ENCODE data around the gene NGLY1.

Gene NGLY1

GRCh38 chr3:25782938-25783660, at the start of gene NGLY1:
Gene NGLY1, minus strand, starts transcription at chr3:25783443. Its CDS starts 53 bp downstream, at chr3:25783390.
- peak; percentile 83 for DNase-seq

GRCh38 chr3:25831578-25831977, 48.3 kb upstream of the NGLY1 start:
- no peak for DNase-seq

- DNase-seq = no peak
Observed at GRCh38 chr3:25830373-25831280, 47.4 kb upstream of the NGLY1 start.

- no peak for DNase-seq
Observed at GRCh38 chr3:25826510-25826909, 43.3 kb upstream of the NGLY1 start.

GRCh38 chr3:25823314-25823713, 40.1 kb upstream of the NGLY1 start:
- DNase-seq = no peak

- no peak for DNase-seq
Observed at GRCh38 chr3:25821746-25822573, 38.7 kb upstream of the NGLY1 start.

GRCh38 chr3:25820816-25821486, 37.7 kb upstream of the NGLY1 start:
- DNase-seq = no peak

GRCh38 chr3:25820366-25820765, 37.1 kb upstream of the NGLY1 start:
- no peak for DNase-seq

GRCh38 chr3:25818335-25818734, 35.1 kb upstream of the NGLY1 start:
- DNase-seq = no peak

- DNase-seq = no peak
Observed at GRCh38 chr3:25817638-25818037, 34.4 kb upstream of the NGLY1 start.

GRCh38 chr3:25817107-25817506, 33.9 kb upstream of the NGLY1 start:
- no peak for DNase-seq

GRCh38 chr3:25812644-25813043, 29.4 kb upstream of the NGLY1 start:
- DNase-seq = no peak

GRCh38 chr3:25804676-25805075, 21.4 kb upstream of the NGLY1 start:
- no peak for DNase-seq

- no peak for DNase-seq
Observed at GRCh38 chr3:25803833-25804232, 20.6 kb upstream of the NGLY1 start.

- DNase-seq = no peak
Observed at GRCh38 chr3:25801786-25802185, 18.5 kb upstream of the NGLY1 start.

- DNase-seq = peak; percentile 96
Observed at GRCh38 chr3:25789596-25790556, 6.6 kb upstream of the NGLY1 start, which contains the start of gene OXSM. Gene OXSM, plus strand, starts transcription at chr3:25790090. Its CDS starts 931 bp downstream, at chr3:25791021.

- no peak for DNase-seq
Observed at GRCh38 chr3:25789209-25789595, 6.0 kb upstream of the NGLY1 start.

GRCh38 chr3:25787689-25788088, 4.4 kb upstream of the NGLY1 start:
- DNase-seq = no peak

GRCh38 chr3:25785826-25786225, 2.6 kb upstream of the NGLY1 start:
- no peak for DNase-seq

GRCh38 chr3:25784971-25785370, 1.7 kb upstream of the NGLY1 start:
- no peak for DNase-seq
